ENCODE data around the gene CNGB1. TPM values are rescaled to one million over a fixed set of nuclear protein-coding genes. Genes with fewer than 3 reads are reported as not detected.
A peak's percentile ranks its signal among the peaks of the same experiment; 100 is the strongest.
"Not testable (repeated sequence)": the region's sequence is repeated elsewhere in the genome, so short reads cannot be mapped to it uniquely, and the experiment has no call there.

The CNGB1 gene
- total RNA-seq, 1 donor from 2014 or later: not detected

GRCh38 chr16:57997176-57997527, 26.2 kb upstream of the CNGB1 start:
- no peak for DNase-seq (ENCODE audit: low read depth in 2 of 2)

DNA sequence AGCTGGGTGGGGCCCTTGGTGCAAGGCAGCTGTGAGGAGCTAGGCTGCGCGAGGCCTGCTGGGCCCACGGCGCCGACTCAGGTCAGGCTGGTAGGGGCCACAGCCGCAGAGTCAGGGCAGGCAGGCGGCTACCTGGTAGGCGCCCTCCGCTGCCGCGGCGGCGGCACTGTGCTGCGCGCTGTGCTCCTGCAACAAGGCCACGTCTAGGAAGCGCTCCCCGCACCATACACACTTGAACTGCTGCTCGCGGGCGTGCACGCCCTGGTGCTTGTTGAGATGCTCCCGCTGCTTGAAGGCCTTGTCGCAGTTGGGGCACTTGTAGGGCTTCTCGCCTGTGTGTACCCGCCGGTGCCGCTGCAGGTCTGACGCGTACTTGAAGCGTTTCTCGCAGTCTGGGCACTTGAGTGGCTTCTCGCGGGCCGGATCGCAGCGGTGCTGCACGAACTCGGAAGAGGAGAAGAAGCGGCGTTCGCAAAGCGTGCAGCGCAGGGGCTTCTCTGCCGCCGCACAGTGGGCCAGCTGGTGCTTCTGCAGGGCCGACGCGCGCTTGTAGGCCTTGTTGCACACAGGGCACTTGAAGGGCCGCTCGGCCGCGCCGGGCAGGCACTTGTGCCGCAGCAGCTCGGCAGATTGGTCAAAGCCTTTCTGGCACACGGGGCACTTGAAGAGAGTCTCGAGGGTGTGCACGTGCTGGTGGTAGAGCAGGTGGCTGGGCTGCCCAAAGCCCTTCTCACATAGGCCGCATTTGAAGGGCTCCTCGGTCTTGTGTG, 25.7 kb upstream of the CNGB1 start:
- DNase-seq (ENCODE audit: low read depth in 2 of 2): no peak

DNA sequence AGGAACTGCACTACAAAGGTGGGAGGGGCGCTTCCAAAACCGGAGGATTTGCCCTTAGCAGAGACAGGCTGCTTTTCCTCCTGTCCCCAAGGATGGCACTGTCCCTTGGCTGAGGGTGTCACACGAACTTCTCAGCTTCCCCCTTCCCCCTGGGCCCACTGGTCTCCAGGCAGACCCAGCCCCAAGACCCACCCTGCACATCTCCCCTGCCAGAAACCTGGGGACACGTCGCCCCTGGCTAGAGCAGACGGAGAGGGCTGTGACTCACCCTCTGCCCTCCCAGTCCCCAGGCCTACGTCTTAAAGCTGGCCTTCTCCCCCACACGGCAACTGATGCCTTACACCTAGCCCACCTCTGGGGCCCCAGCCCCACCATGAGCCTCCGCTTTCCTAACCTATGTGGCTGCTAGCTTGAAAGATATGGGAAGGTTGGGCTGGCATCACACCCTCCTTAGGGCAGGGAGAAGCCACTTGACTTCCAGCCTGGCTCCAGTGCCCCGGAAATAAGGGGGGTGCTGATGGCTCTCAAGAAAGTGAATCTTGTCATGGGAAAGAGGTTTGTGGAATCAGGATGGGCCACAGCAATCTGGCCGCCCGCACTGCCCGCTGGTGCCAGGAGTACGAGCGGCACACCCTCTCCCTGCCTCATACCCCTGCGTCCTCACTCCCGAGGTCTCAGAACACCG, 24.9 kb upstream of the CNGB1 start:
- no peak for DNase-seq (ENCODE audit: low read depth in 2 of 2)

DNA sequence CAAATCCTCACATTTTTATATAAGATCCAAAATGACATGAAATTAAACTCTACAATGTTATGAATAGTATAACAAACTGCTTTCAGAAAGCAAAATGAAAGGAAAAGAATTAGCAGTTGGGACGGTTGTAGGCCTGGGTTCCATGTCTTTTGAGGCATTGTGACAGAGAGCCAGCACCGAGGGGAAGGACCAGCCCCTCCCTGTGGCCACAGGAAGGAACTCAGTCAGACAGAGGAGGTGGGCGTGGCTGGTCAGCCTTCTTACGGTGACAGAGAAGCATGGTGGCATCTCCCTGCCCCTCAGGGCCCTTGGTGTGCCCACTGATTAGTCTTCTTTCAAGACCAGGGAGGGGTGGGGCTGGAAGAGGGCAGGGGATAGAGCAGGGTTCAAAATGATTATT, 23.9 kb upstream of the CNGB1 start:
- peak in 1 of 2 donors; percentile 46 for DNase-seq (ENCODE audit: low read depth in 2 of 2)

- no peak for DNase-seq (ENCODE audit: low read depth in 2 of 2)
Measured at GRCh38 chr16:57994361-57994760, 23.4 kb upstream of the CNGB1 start.

DNA sequence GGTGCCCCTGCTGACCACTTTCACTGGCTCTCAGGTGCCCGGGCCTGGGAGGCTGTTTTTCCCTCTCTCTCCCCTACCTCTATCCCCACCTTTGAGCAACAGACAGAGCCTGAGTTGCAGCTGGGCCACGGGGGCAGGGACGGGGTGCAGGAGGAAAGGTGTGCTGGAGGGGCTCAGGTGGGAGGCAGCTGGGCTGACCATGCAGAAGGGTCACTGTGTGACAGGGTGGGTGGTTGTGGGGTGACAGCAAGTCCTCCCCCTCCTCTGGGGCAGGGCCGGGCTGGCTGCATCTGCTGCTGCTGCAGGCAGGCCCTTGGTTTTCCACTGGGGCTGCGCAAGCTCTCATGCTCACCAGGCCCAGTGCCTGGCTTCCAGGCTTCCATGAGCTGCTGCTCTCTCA, 23.0 kb upstream of the CNGB1 start:
- no peak for DNase-seq (ENCODE audit: low read depth in 2 of 2)

GRCh38 chr16:57993438-57993837, 22.5 kb upstream of the CNGB1 start:
- no peak for DNase-seq (ENCODE audit: low read depth in 2 of 2)

DNA sequence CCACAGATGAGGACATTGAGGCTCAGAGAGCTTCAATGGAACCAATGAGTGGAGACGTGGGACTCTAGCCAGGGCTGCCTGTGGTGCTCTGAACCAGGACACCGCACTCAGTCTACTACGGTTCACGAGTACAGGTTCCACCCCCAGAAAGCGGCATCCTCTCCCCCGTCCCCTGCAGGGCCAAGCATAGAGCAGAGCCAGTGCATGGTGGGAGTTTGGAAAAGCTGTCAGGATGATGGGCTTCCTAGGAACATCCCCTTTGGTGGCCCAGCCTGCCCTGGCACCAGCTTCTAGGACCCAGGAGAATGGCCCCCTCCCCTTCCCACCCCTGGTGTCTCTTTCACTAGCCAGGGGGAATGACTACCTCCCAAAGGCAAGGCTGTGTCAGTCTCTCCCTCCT, 21.2 kb upstream of the CNGB1 start:
- DNase-seq (ENCODE audit: low read depth in 2 of 2): no peak

DNA sequence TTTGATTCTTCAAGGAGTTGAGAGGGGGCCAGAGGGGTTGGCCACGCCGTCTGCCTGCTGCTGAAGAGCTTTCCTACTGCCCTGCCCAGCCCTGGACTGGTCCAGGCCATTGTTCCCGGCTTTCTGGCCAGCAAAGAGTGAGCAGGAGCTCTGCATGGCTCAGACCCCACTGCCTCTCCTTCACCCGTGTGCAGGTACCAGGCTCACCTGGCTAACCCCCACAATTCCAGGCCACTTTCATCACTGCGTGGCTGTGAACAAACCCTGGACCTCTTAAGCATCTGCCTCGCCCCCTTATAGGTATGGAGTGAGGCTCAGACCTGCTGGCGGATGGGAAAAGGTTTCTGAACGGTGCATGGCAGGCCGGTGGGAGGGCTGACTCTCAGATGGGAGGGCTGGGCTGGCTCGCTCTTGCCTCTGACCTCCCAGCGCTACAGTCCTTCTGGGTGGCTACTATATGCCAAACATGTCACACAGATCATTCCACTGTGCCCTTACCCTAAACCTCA, 20.7 kb upstream of the CNGB1 start:
- DNase-seq (ENCODE audit: low read depth in 2 of 2): no peak

DNA sequence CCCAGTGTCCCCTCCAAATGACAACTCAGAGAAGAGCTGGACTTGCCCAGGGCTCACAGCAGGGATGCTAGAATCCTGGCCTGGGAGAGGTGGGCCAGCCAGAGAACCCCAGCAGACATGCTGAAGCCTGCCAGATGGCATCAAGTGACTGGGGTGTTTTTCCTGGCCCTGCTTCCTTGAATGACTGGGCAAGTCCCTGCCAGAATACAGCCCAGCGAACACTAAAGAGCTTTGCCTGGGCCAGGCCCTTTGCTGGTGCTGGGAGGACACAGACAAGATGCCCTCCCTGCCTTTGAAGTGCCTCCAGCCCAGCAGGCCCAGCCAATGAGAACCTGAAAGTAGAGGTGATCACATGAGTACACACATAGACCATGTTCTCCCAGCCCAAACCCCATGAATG, 18.0 kb upstream of the CNGB1 start:
- peak in 1 of 2 donors; percentile 9 for DNase-seq (ENCODE audit: low read depth in 2 of 2)

DNA sequence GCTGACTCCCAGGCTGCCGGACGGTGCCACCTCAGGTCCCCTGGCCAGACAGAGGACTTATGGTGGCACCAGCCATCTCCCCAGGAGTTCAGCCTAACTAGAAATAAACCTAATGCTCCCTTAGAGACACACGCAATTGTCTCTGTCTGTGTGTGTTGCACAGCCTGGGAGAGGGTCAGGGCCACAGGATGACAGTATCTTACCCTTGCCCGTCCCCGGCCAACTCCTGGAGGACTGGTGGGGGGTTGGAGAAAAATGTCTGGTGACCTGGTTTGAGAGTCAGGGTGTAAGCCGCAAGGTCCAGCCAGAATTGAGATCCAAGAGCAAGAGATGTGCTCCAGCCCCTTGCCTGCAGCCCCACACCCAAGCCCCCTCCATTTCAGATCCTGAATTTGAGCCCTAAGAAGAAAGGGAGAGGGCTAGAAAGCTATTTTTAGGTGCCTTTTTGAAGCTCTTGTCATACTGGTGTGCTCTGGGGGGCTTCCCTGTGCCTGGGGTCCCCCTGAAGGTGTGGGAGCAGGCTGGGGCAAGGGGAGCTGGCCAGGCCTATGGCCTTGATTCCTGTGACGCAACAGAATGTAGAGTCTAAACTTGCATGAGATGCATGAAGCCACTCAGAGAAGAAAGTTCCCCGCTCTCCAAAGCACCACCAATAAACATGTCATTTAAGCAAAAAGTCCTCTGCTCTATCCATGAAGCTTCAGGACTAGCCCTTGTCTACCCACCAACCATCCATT, 16.7 kb upstream of the CNGB1 start:
- DNase-seq (ENCODE audit: low read depth in 2 of 2): no peak

- no peak for DNase-seq (ENCODE audit: low read depth in 2 of 2)
Measured at GRCh38 chr16:57986196-57986595, 15.3 kb upstream of the CNGB1 start.

GRCh38 chr16:57985204-57986181, 14.6 kb upstream of the CNGB1 start:
- DNase-seq (ENCODE audit: low read depth in 2 of 2): no peak

DNA sequence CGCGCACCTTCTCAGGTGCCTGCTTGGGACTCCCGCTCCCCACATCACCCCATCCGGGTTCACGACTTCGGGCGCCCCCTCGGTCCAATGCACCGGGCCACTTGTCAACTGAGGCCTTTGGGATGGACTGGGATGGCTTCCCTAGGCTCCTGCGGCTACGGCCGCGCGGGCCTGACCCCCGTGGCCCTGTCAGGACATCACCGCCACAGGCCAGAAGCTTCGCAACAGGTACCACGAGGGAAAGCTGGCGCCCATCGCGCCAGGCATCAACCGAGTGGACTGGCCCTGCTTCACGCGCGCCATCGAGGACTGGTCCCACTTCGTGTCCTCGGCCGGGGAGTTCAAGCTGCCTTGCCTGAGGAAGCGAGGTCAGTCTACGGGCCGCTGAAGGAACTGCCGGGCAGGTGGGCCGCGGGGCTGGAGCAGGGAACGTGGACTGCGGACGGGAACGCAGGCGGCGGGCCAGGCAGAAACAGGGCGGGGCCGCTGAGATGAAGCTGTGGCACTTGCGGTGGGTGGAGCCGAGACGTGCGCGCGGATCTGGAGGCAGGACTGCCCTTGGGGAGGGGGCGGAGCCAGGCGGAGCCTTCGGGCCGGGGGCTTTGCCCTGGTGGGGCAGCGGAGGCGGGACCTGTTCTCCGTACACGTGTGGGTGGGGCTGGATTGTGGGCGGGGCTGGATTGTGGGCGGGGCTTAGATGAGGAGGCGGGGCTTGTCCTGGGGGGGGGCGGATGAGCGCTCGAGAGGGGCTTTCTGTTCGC, 13.7 kb upstream of the CNGB1 start:
- peak in 1 of 2 donors; percentile 87 for DNase-seq (ENCODE audit: low read depth in 2 of 2)

DNA sequence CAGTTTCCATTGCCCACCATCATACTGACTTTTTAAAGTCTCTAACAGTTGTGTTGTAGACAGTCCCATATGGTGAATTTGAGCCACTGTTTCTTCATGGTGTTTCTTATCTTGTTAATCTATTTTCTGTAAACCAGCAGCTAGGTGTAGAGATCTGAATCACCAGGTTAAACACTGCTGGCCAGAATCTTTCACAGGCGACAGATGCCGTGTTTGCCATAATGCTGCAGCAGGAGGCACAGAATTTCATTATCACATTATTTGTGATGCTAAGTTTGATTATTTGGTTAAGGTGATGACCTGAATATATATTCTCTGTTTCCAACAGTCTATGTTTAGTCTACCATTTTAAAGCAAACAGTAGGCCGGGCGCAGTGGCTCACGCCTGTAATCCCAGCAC, 11.5 kb upstream of the CNGB1 start:
- DNase-seq (ENCODE audit: low read depth in 2 of 2): no peak

DNA sequence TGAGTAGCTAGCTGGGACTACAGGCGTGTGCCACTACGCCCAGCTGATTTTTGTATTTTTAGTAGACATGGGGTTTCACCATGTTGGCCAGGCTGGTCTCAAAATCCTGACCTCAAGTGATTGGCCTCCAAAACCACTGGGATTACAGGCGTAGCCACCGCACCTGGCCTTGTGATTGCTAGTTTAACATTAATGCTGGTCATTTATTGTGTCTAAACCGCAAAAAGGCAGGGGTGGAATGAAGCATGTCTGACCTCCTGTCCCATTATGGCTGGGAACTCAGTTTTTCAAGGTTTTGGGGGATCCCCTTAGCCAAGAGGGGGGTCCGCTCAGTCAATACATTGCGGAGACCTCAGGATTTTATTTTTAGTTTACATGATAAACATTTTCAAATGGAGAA, 10.7 kb upstream of the CNGB1 start:
- DNase-seq (ENCODE audit: low read depth in 2 of 2): no peak

GRCh38 chr16:57979006-57979585, 8.2 kb upstream of the CNGB1 start:
- DNase-seq (ENCODE audit: low read depth in 2 of 2): no peak

- not testable (repeated sequence) for DNase-seq (ENCODE audit: low read depth in 2 of 2)
Measured at GRCh38 chr16:57978070-57978465, 7.1 kb upstream of the CNGB1 start.

- DNase-seq (ENCODE audit: low read depth in 2 of 2): no peak
Measured at GRCh38 chr16:57977418-57978069, 6.6 kb upstream of the CNGB1 start.

Data from dermis microvascular lymphatic vessel endothelial cell (primary cell).